RWPE1 (cell line): Measurements from ENCODE around the gene HYDIN.

ENCODE experiments used
- CTCF ChIA-PET: fragments of 350-600 bp; sonication (Branson Sonifier 250); formaldehyde crosslinking; extraction: SDS; loops from one replicate; lab custom pipeline; 2021; lab: Yijun Ruan, JAX
- POLR2A ChIA-PET: fragments of 400-600 bp; formaldehyde crosslinking; extraction: SDS; loops from one replicate; lab custom pipeline; 2020; ENCODE audit warnings: antibody characterized with exemption; ENCODE audit not compliant: low non-redundant PET; lab: Yijun Ruan, JAX
- DNase-seq: peaks from one replicate; pipeline ENCODE4 v3.0.0; 2012; ENCODE audit warnings: low spot score
- H3K27ac ChIP-seq: fragments of 450-650 bp; 2 replicates; pipeline ENCODE4 v1.5.1; 2017
- CTCF ChIP-seq: fragments of 450-650 bp; conservative IDR thresholded peaks from 2 replicates; pipeline ENCODE4 v1.5.1; 2017; ENCODE audit warnings: low read depth, mild to moderate bottlenecking

HYDIN gene

GRCh38 chr16:70777973-70778406 is 452.5 kb downstream of the HYDIN start:
- POLR2A ChIA-PET: no interaction called here
- DNase-seq: no peak
- CTCF ChIA-PET: no interaction called here
- TF ChIP-seq CTCF: no peak
- H3K27ac ChIP-seq: peak overlapping the region; percentile 39

- peak overlapping the region; percentile 39 for H3K27ac ChIP-seq
- no peak for TF ChIP-seq CTCF
- POLR2A ChIA-PET: no interaction called here
- DNase-seq: no peak
- CTCF ChIA-PET: no interaction called here
Measured at GRCh38 chr16:70777496-70777895, 453.0 kb downstream of the HYDIN start.

GRCh38 chr16:70775399-70775798 is 455.1 kb downstream of the HYDIN start:
- ChIA-PET POLR2A (no interaction called here), CTCF (no interaction called here)
- no peak for TF ChIP-seq CTCF
- H3K27ac ChIP-seq: no peak overlapping the region
- no peak for DNase-seq

- POLR2A ChIA-PET: no interaction called here
- no peak overlapping the region for H3K27ac ChIP-seq
- no peak for TF ChIP-seq CTCF
- no peak for DNase-seq
- CTCF ChIA-PET: interaction anchor here (0.6 to 0.7 kb wide), 2 partner anchors 19 to 223 kb away, joined by 3 read pairs; no protein-coding TSS in a partner anchor
Measured at GRCh38 chr16:70774261-70774660, 456.3 kb downstream of the HYDIN start.

GRCh38 chr16:70772493-70772892 is 458.0 kb downstream of the HYDIN start:
- TF ChIP-seq CTCF: no peak
- POLR2A ChIA-PET: no interaction called here

GRCh38 chr16:70770626-70771552 is 459.6 kb downstream of the HYDIN start:
- ChIA-PET POLR2A (interaction anchor here (0.7 to 1.2 kb wide), 2 partner anchors 88 to 104 kb away, joined by 3 to 5 read pairs; no protein-coding TSS in a partner anchor), CTCF (interaction anchor here (0.5 to 2.7 kb wide), 33 partner anchors 8 to 640 kb away, joined by 3 to 19 read pairs (median 3); partner anchors contain the start of gene MTSS2)
- H3K27ac ChIP-seq: peak overlapping the region; percentile 87
- peak; percentile 69 for DNase-seq
- TF ChIP-seq CTCF: peak; percentile 96

More at GRCh38 chr16:70772493-70772892, 458.0 kb downstream of the HYDIN start:
- no peak for DNase-seq
- no peak overlapping the region for H3K27ac ChIP-seq
- CTCF ChIA-PET: no interaction called here
